ENCODE measurements around the gene ODF2.

ODF2 gene

DNA sequence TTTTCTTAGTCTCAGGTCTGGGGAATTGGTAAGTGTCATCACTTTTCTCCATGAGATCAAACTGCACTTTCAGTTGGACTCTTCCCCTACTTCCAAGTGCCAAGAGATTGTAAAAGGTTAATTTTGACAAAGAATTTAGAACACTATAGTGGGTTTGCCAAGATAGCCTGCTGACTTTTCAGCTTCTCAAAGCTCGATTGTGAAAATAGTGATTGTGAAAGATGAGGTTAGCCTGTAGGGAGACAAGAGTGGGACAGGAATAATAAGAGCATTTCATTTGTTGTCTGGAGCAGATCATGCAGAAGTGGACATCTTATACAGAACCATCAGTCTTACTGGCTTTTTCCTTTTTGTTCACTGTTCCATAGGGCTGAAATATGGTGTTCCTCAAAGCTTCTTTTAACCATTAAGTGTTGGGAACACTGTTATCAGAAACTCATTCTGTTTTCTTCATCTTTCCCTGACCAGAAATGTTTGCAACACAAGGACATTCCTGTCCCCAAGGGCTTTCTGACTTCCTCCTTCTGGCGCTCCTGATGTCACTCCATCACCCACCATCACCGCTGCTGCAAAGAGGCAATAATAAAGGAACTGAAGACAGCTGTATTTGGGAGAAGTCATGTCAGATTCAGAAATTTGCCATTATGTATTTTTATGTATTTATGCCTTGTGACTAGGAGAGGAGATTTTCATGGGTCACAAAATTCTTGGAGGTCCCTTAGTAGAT, 85.0 kb downstream of the ODF2 start:
- DNase-seq, result no peak

DNA sequence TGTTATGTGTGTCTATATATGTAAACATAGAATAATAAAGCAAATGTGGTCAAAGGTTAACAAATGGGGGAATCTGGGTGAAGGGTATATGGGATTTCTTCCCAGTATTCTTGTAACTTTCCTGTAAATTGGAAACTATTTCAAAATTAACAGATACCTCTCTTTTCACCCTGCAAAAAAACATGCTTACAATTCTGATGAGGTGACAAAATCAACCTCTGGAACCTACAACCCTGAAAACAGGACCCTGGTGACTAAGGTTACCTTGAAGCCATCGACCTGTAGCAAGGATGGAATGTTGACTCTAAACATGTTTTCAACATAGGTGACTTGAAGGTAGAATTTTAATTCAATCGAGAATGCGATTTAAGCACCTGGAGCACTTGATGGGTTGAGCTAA, 90.7 kb downstream of the ODF2 start:
- no peak for DNase-seq

DNA sequence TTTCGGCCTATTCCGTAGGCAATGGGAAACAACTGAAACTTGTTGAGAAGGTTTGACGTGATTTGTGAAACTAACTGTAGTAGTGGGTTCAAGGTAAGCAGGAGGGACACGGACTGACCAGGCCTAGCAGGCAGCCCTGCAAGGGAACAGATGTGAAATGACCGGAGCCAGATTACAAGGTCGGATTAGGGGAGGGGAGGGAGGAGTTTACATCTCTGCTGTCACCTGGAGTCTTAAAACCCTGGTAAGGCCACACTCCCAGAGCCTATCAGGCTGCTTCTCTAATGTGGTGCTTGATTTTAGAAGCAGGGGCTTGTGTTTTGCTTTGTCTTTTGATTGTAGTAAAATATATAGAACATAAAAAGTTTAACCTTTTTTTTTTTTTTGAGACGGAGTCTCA, 93.1 kb downstream of the ODF2 start:
- DNase-seq, result no peak

DNA sequence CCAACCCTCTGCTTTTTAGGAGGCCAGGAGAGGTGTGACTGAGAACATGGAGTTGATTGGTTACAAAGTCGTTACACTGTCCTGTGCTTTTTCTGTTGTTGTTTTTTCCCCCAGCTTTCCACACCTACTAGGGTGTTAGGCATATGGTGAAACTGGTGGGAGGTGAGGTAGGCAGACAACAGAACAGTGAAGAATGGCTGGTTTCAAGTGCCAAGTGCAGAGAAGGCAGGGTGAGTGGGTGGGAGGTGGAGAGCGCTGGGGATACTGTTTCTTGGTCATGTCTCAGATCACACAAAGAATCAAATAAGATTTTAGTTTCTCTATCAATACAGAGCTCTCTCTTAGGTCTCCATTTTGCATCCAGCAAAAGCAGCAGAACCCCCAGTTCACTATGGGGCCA, 94.4 kb downstream of the ODF2 start:
- DNase-seq, result peak; percentile 80
